Right lobe of liver (tissue), 6 donors: Measurements from ENCODE around the gene FANK1. TPM values are rescaled to one million over a fixed set of nuclear protein-coding genes. Genes with fewer than 3 reads are reported as not detected.

Source experiments
- ATAC-seq, 4 donors: fragments of 200-7000 bp; cut with Tn5 transposase; one replicate each; pipeline ENCODE4 v1.9.1; 2020; ENCODE audit warnings: mild to moderate bottlenecking in 4 of 4, moderate library complexity in 4 of 4
- DNase-seq, 3 donors: peaks; one replicate each; pipeline ENCODE4 v3.0.0-alpha.2; 2020
- H3K27ac ChIP-seq, 3 donors: fragments of 200-600 bp; one replicate each; pipeline ENCODE4 v1.8.0; 2022
- H3K27me3 ChIP-seq, 2 donors: fragments of 200-600 bp; one replicate each; pipeline ENCODE4 v1.8.0; 2022
- H3K36me3 ChIP-seq, 4 donors: fragments of 200-600 bp; sonication (generic) in 1 of 4; one replicate each; pipeline versions ENCODE4 v1.5.1 to v1.8.0; 2017 to 2022; ENCODE audit warnings: control low read depth in 1 of 4
- H3K4me1 ChIP-seq, 4 donors: fragments of 200-600 bp; sonication (generic) in 1 of 4; one replicate each; pipeline versions ENCODE4 v1.5.1 to v1.8.0; 2017 to 2022; ENCODE audit warnings: control low read depth in 1 of 4
- H3K4me3 ChIP-seq, 3 donors: fragments of 200-600 bp; one replicate each; pipeline ENCODE4 v1.8.0; 2022
- H3K9me3 ChIP-seq, 4 donors: fragments of 200-600 bp; sonication (generic) in 1 of 4; one replicate each; pipeline versions ENCODE4 v1.5.1 to v1.8.0; 2017 to 2022; ENCODE audit warnings: control low read depth in 1 of 4
- CTCF ChIP-seq, 4 donors: fragments of 200-600 bp in 3 of 4; fragments of 450-650 bp in 1 of 4; IDR thresholded peaks; one replicate each; pipeline versions ENCODE4 v1.5.1 to v1.8.0; 2016 to 2022; ENCODE audit warnings: antibody characterized with exemption in 4 of 4, mild to moderate bottlenecking in 2 of 4
- POLR2A ChIP-seq: fragments of 450-650 bp; IDR thresholded peaks from one replicate; pipeline ENCODE4 v1.6.1; 2017; ENCODE audit warnings: antibody characterized with exemption, mild to moderate bottlenecking
- WGBS: methylation state at CpG from one replicate; pipeline ENCODE4 v1.1.6; 2018; ENCODE audit warnings: low coverage, low lambda C conversion rate; ENCODE audit not compliant: insufficient coverage; ENCODE audit errors: missing lambda C conversion rate; 5-methylcytosine and 5-hydroxymethylcytosine counted together
- intact Hi-C, 2 donors: fragments of 100-400 bp; cut with DNase I; formaldehyde crosslinking; loops; one replicate each; pipeline versions ENCODE4 v1.11.2 to v1.14.1; 2022
- total RNA-seq, 6 experiments: library from RNA; depleted of rRNA in 2 of 6; stranded (reverse); fragments of >200 nt in 2 of 6; fragmentation: NEBNext Ultra II Directional in 3 of 6; extraction: Animal tissue kit (Norgen Biotek cat#: 25700) in 3 of 6; gene quantifications; one replicate each; pipeline versions ENCODE4 v1.1.0 to v1.2.4, GENCODE V29; 2016 to 2023
- donor health status: DM: no; HTN: yes; CAD: no.
- donor health status: DM: no; HTN: no; CAD: no.
- donor health status: DM: no; HTN: no; CAD: no.
- donor health status: DM: no; HTN: yes; CAD: no.
- donor health status: DM: no; HTN: yes; CAD: no.

The FANK1 gene
- total RNA-seq, 6 experiments from 2014 or later = 0.18 TPM; not detected in 5

- H3K27me3 ChIP-seq = no peaks in the 10 kb centered on the region
- ATAC-seq (no peak), DNase-seq (no peak)
- H3K36me3 ChIP-seq = no peaks in the 10 kb centered on the region
- H3K4me1 ChIP-seq = no peaks in the 10 kb centered on the region
- 36% methylated on average over 7 of the region's 7 CpGs for whole genome bisulfite sequencing
- intact Hi-C loops = loop anchor here in 1 of 2 donors (10.0 kb wide), 1 partner anchor 525 kb away; no protein-coding TSS in a partner anchor
- no peak for TF ChIP-seq POLR2A
- TF ChIP-seq CTCF (IDR thresholded peaks at IDR 0.05) = no peak
- H3K4me3 ChIP-seq = no peak overlapping the region
- no peaks in the 10 kb centered on the region for H3K9me3 ChIP-seq
- H3K27ac ChIP-seq = no peak overlapping the region
Measured at GRCh38 chr10:125979976-125980375, 83.6 kb downstream of the FANK1 start.

GRCh38 chr10:125980521-125981035 is 84.2 kb downstream of the FANK1 start:
- Histone ChIP-seq H3K9me3 (no peaks in the 10 kb centered on the region), H3K27ac (no peak overlapping the region), H3K27me3 (no peaks in the 10 kb centered on the region), H3K4me3 (no peak overlapping the region), H3K36me3 (no peaks in the 10 kb centered on the region), H3K4me1 (no peaks in the 10 kb centered on the region)
- WGBS = 53% methylated on average over 6 of the region's 6 CpGs
- TF ChIP-seq POLR2A = no peak
- no peak for TF ChIP-seq CTCF (IDR thresholded peaks at IDR 0.05)
- intact Hi-C loops = loop anchor here in 1 of 2 donors (10.0 kb wide), 1 partner anchor 524 kb away; no protein-coding TSS in a partner anchor
- ATAC-seq (no peak), DNase-seq (no peak)

- Histone ChIP-seq H3K27me3 (no peaks in the 10 kb centered on the region), H3K27ac (no peak overlapping the region), H3K4me3 (no peak overlapping the region), H3K4me1 (no peaks in the 10 kb centered on the region), H3K9me3 (no peaks in the 10 kb centered on the region), H3K36me3 (no peaks in the 10 kb centered on the region)
- intact Hi-C loops = loop anchor here in 1 of 2 donors (10.0 kb wide), 1 partner anchor 522 kb away; no protein-coding TSS in a partner anchor
- ATAC-seq (peak; percentile 75 to 91 (median 82)), DNase-seq (no peak)
- WGBS = 3% methylated on average over 3 of the region's 6 CpGs
- TF ChIP-seq CTCF (IDR thresholded peaks at IDR 0.05) (peak; percentile 70 to 79 (median 71)), POLR2A (no peak)
Measured at GRCh38 chr10:125982260-125982948, 86.0 kb downstream of the FANK1 start.

- WGBS = 74% methylated on average over 6 of the region's 6 CpGs
- no peaks in the 10 kb centered on the region for H3K27me3 ChIP-seq
- ATAC-seq = no peak
Measured at GRCh38 chr10:125983161-125983560, 86.8 kb downstream of the FANK1 start.

More at GRCh38 chr10:125983161-125983560, 86.8 kb downstream of the FANK1 start:
- Histone ChIP-seq H3K4me3 (no peak overlapping the region), H3K9me3 (no peaks in the 10 kb centered on the region), H3K36me3 (no peaks in the 10 kb centered on the region), H3K27ac (no peak overlapping the region), H3K4me1 (no peaks in the 10 kb centered on the region)
- TF ChIP-seq CTCF (IDR thresholded peaks at IDR 0.05) = no peak
- no peak for TF ChIP-seq POLR2A
- intact Hi-C loops = loop anchor here in 1 of 2 donors (10.0 kb wide), 1 partner anchor 522 kb away; no protein-coding TSS in a partner anchor
- DNase-seq = no peak
